K562 (cell line): Measurements from ENCODE around the gene PAF1.

Experiments
- BCOR ChIP-seq: fragments of 450-650 bp; IDR thresholded peaks from 2 replicates; pipeline ENCODE4 v1.6.1; 2016
- BRCA1 ChIP-seq, 2 experiments: fragments of 450-650 bp in 1 of 2; sonication (generic) in 1 of 2; formaldehyde crosslinking in 1 of 2; IDR thresholded peaks; 2 replicates each; pipeline versions ENCODE4 v1.5.0 to v1.6.1; 2017 to 2020; ENCODE audit warnings: mild to moderate bottlenecking in 1 of 2, missing genetic modification reagents in 1 of 2
- EP300 ChIP-seq: IDR thresholded peaks from 2 replicates; pipeline ENCODE4 v1.6.1; 2012; ENCODE audit warnings: low read length, improper control_type of control experiment
- FOXA3 ChIP-seq, 2 experiments: fragments of 450-650 bp in 1 of 2; sonication (generic) in 1 of 2; formaldehyde crosslinking; IDR thresholded peaks in 1 of 2; conservative IDR thresholded peaks in 1 of 2; 2 replicates each; pipeline versions ENCODE4 v1.4.0 to v1.8.0; 2020 to 2022; ENCODE audit warnings: mild to moderate bottlenecking in 2 of 2, missing genetic modification reagents in 1 of 2
- JUN ChIP-seq, 2 experiments: sonication (generic) in 1 of 2; formaldehyde crosslinking in 1 of 2; IDR thresholded peaks; 2 replicates each; pipeline versions ENCODE4 v1.6.1 to v1.8.0; 2012 to 2022; ENCODE audit warnings: borderline replicate concordance in 2 of 2, mild to moderate bottlenecking in 2 of 2, improper control_type of control experiment in 1 of 2, low read depth in 1 of 2, low read length in 1 of 2, missing genetic modification reagents in 1 of 2
- JUND ChIP-seq, 2 experiments: IDR thresholded peaks; 2 replicates in 1 of 2; 3 replicates in 1 of 2; pipeline ENCODE4 v1.6.1; 2011; ENCODE audit warnings: borderline replicate concordance in 2 of 2, low read depth in 2 of 2, low read length in 2 of 2, improper control_type of control experiment in 1 of 2, missing biosample characterization in 1 of 2, missing genetic modification characterization in 1 of 2, missing genetic modification reagents in 1 of 2
- KAT2B ChIP-seq: IDR thresholded peaks from one replicate; pipeline ENCODE4 v1.6.1; 2012; ENCODE audit warnings: low read depth, mild to moderate bottlenecking, control low read depth, inconsistent platforms, low read length, moderate library complexity
- MAFK ChIP-seq: IDR thresholded peaks from 2 replicates; pipeline ENCODE4 v1.6.1; 2011; ENCODE audit warnings: low read length, improper control_type of control experiment
- PHF21A ChIP-seq: fragments of 450-650 bp; IDR thresholded peaks from 2 replicates; pipeline ENCODE4 v1.6.1; 2017; ENCODE audit warnings: low read depth, borderline replicate concordance
- SUPT5H ChIP-seq: fragments of 450-650 bp; IDR thresholded peaks from 2 replicates; pipeline ENCODE4 v1.6.1; 2016
- ZNF224 ChIP-seq: sonication (generic); formaldehyde crosslinking; IDR thresholded peaks from 2 replicates; pipeline ENCODE4 v1.8.0; 2022; ENCODE audit warnings: mild to moderate bottlenecking, missing genetic modification reagents
- TF ChIP-seq, protein P1 (sequence below): IDR thresholded peaks from 2 replicates; pipeline ENCODE4 v1.6.1; 2014; ENCODE audit warnings: antibody characterized with exemption

- TF ChIP-seq MAFK (no peak), SUPT5H (no peak; the same call in none of the 2 replicates), BRCA1 (IDR thresholded peaks at IDR 0.05) (no peak), BRCA1 (CRISPR knock-in tag; IDR thresholded peaks at IDR 0.05) (no peak), PHF21A (no peak), KAT2B (no peak), JUN (IDR thresholded peaks at IDR 0.05; ENCODE audit: borderline replicate concordance, low read depth, low read length) (no peak), JUN (CRISPR knock-in tag; IDR thresholded peaks at IDR 0.05; ENCODE audit: borderline replicate concordance) (no peak), JUND (IDR thresholded peaks at IDR 0.05; ENCODE audit: borderline replicate concordance, low read depth, low read length) (no peak), JUND (tag; IDR thresholded peaks at IDR 0.05; ENCODE audit: borderline replicate concordance, low read depth, low read length) (no peak), EP300 (no peak), BCOR (no peak), ZNF224 (CRISPR knock-in tag) (no peak), FOXA3 (CRISPR knock-in tag; conservative IDR thresholded peaks at IDR 0.05 in 1 of 2, IDR thresholded peaks at IDR 0.05 in 1 of 2) (no peak)
- TF ChIP-seq, protein P1, sequence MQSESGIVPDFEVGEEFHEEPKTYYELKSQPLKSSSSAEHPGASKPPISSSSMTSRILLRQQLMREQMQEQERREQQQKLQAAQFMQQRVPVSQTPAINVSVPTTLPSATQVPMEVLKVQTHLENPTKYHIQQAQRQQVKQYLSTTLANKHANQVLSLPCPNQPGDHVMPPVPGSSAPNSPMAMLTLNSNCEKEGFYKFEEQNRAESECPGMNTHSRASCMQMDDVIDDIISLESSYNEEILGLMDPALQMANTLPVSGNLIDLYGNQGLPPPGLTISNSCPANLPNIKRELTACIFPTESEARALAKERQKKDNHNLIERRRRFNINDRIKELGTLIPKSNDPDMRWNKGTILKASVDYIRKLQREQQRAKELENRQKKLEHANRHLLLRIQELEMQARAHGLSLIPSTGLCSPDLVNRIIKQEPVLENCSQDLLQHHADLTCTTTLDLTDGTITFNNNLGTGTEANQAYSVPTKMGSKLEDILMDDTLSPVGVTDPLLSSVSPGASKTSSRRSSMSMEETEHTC: no peak
These were observed 42.7 kb upstream of the PAF1 start for GRCh38 chr19:39433480-39434079.
